Nephron progenitor cell (in vitro differentiated cells): ENCODE results near the gene MED31.

Source experiments
- DNase-seq: peaks from one replicate; pipeline ENCODE4 v3.0.0; 2021
- H3K27ac Mint-ChIP-seq: 2 replicates; pipeline ENCODE4 v1.8.0; 2021; ENCODE audit warnings: mild to moderate bottlenecking, moderate library complexity, mixed read lengths
- H3K27me3 Mint-ChIP-seq: 2 replicates; pipeline ENCODE4 v1.8.0; 2021; ENCODE audit warnings: mild to moderate bottlenecking, low read depth, mixed read lengths; ENCODE audit not compliant: poor library complexity
- H3K36me3 Mint-ChIP-seq: 2 replicates; pipeline ENCODE4 v1.8.0; 2021; ENCODE audit warnings: low read depth, mixed read lengths
- H3K4me1 Mint-ChIP-seq: 2 replicates; pipeline ENCODE4 v1.8.0; 2021; ENCODE audit warnings: mixed read lengths
- H3K4me3 Mint-ChIP-seq: 2 replicates; pipeline ENCODE4 v1.8.0; 2021; ENCODE audit warnings: mild to moderate bottlenecking, moderate library complexity, mixed read lengths
- H3K9me3 Mint-ChIP-seq: 2 replicates; pipeline ENCODE4 v1.8.0; 2021; ENCODE audit warnings: mild to moderate bottlenecking, moderate library complexity, mixed read lengths
- CTCF ChIP-seq: fragments of 200-600 bp; sonication (generic); IDR thresholded peaks from 2 replicates; pipeline ENCODE4 v1.5.0; 2021; ENCODE audit warnings: antibody characterized with exemption

Gene MED31

DNA sequence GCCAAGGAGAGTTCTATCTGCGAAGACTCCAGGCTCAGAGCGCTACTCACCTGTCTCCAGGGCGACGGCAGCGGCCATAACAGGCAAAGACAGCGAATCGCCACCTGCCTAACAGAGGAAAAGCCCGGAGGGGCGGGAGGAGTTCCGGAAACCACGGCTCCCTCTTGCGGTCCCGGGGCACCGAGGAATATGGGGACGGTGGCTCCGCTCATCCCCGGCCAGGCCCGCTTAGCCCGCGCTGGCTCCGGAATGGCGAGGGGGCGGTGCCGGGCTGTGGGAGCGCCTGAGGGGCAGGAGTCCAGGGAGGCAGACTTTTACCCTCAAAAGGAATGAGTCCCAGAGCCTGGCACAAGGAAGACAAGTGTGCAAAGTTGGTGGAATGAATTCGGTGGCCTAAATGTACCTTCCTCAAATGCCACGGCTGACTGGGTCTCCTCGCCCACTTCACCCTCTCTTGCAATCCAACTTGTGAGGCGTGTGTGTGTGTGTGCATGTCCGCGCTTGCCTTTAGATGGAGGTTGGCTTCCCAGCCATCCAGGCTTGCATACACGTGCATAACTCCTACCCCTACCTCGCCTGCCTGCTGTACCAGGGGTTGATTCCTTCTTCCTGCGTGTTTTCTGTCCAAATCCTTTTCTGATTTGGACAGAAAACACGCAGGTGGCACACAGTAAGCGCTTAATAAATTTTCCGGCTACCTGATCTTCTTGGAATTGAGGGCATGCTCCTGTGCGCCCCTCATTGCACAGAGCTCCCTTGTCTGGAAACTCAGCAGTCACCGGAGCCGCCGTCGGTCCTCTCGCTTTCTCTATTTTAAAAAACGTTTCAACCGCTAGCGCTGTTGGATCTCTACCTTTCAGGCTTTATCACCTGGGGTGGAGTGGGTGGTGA lies 3.7 kb upstream of the MED31 start:
- Mint-ChIP-seq H3K27me3 (peaks cover 78% of the 10 kb centered on the region), H3K36me3 (no peaks in the 10 kb centered on the region), H3K4me3 (peak overlapping the region; percentile 81), H3K9me3 (peaks cover 3% of the 10 kb centered on the region), H3K27ac (no peak overlapping the region), H3K4me1 (peaks cover 62% of the 10 kb centered on the region)
- TF ChIP-seq CTCF, result no peak
- DNase-seq, result peak; percentile 63

DNA sequence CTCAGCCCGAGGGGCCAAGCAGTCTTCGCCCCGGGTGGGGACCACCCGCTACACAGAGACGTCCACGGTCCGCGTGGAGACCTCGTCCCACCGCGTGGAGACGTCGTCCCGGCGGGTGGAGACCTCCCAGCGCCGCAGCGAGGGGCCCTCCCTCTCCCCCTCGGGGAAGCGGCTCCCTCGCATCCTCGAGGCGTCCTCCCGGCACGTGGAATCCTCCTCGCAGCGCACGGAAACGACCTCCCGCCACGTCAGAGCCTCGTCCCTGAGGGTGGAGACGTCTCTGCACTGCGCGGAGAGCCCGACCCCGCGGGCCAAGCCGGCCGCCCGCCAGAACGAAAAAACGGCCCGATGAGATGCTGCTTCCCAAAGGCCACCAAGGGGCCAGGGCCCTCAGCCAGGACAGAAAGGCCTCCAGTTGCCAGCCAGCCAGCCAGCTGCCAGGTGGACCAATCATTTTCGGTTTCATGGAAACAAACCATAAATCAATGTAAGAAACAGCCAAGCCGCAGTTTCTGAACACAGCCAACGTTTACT lies 581 bp upstream of the MED31 start:
- no peak overlapping the region for H3K27ac Mint-ChIP-seq
- peak overlapping the region; percentile 67 for H3K4me3 Mint-ChIP-seq
- H3K36me3 Mint-ChIP-seq, result peaks cover 19% of the 10 kb centered on the region
- H3K9me3 Mint-ChIP-seq, result no peaks in the 10 kb centered on the region
- no peak for DNase-seq
- peaks cover 53% of the 10 kb centered on the region for H3K27me3 Mint-ChIP-seq
- no peak for TF ChIP-seq CTCF
- H3K4me1 Mint-ChIP-seq, result peaks cover 64% of the 10 kb centered on the region

DNA sequence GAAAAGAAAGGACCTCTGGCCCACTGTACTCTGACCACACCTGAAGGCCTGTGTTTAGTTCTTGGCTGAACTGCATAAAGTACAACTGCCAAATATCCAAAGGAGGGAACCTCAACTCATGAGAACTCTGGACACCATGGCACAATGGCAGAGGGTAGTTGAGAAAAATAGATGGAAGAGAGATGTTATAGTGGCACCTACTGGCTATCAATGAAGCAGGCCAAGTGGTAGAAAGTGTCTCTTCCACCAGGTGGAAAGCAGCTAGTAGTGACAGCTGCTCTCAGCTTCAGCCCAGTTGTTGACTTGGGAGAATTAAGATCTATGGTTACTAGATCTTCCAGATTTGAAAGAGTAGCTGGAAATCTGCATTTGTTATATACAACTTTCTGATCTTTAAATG lies 3.2 kb downstream of the MED31 start:
- Mint-ChIP-seq H3K4me1 (peaks cover 32% of the 10 kb centered on the region), H3K36me3 (peaks cover 36% of the 10 kb centered on the region), H3K27ac (no peak overlapping the region), H3K27me3 (peaks cover 14% of the 10 kb centered on the region), H3K4me3 (no peak overlapping the region), H3K9me3 (no peaks in the 10 kb centered on the region)
- no peak for TF ChIP-seq CTCF
- DNase-seq, result no peak

DNA sequence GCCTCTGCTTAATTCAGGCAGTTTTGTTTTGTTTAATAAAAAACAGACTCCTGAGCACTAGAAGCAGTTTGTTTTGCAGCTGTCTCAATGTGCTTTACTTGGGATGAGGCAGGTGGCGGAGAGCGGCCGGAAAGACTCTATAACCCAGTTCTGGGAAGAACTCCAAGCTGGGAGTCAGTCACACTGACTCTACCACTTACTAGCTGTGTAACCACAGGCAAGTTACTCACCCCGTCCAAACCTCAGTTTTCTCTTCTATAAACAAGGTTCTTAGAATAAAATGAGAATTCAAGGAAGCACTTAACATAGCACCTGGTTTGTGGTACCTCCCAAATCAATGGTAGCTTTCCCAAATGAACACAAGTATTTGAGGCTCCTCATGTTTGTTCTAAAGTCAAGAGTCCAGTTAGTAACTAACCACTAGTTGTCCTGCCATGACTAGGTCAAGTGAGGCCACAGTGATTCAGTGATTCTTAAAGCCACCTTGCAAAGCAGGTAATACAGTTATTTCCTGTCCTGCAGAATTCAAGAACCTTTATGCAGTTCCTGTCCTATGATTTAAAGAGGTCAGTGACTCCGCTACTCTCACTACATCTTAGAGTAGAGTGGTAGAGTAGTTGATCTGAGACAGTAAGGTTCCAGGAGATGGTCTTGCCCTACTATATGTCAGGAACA lies 7.8 kb downstream of the MED31 start:
- DNase-seq, result no peak
- Mint-ChIP-seq H3K4me1 (peaks cover 28% of the 10 kb centered on the region), H3K36me3 (peaks cover 26% of the 10 kb centered on the region), H3K4me3 (no peak overlapping the region), H3K27me3 (no peaks in the 10 kb centered on the region), H3K27ac (no peak overlapping the region), H3K9me3 (no peaks in the 10 kb centered on the region)
- TF ChIP-seq CTCF, result no peak

DNA sequence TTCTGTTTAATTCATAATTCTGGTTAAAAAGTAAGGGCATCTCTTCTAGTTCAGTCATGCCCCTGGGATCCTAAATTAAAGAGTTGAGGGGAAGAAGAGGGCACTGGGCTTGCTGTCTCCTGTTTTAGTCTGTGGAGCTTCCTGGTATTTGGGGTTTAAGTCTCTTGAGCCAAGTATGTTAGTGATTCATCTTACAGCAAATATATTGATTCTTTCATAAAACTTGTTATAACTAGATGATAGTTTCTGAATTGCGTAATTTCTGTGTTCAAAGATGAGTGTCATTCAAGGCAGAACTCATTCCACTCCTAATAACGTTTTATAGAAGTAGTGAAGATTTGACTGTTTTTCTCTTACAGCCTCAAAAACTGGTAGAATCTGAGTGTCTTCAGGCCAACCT lies 8.8 kb downstream of the MED31 start:
- peaks cover 20% of the 10 kb centered on the region for H3K36me3 Mint-ChIP-seq
- no peaks in the 10 kb centered on the region for H3K27me3 Mint-ChIP-seq
- H3K4me1 Mint-ChIP-seq, result peaks cover 37% of the 10 kb centered on the region
- no peak overlapping the region for H3K27ac Mint-ChIP-seq
- no peak for DNase-seq
- no peaks in the 10 kb centered on the region for H3K9me3 Mint-ChIP-seq
- peak overlapping the region; percentile 92 for H3K4me3 Mint-ChIP-seq
- no peak for TF ChIP-seq CTCF
